ENCODE data around the gene PPDPF. TPM values are rescaled to one million over a fixed set of nuclear protein-coding genes. Genes with fewer than 3 reads are reported as not detected.

The PPDPF gene
- total RNA-seq, 1 experiment from 2014 or later, result 149 TPM

GRCh38 chr20:63490416-63490815, 30.1 kb upstream of the PPDPF start:
- H3K23ac ChIP-seq (ENCODE audit: insufficient read length, low read depth, low read length), result no peak overlapping the region
- H2AFZ ChIP-seq (ENCODE audit: low read length), result no peak overlapping the region
- no CpG with 5 or more reads among the region's 24 CpGs for WGBS (ENCODE audit: extremely low coverage, insufficient read length, low lambda C conversion rate)
- no peak overlapping the region for H2BK12ac ChIP-seq (ENCODE audit: insufficient read length, low read depth, low read length)
- Mint-ChIP-seq H3K27ac (no peak overlapping the region), H3K4me3 (no peak overlapping the region), H3K36me3 (ENCODE audit: insufficient read depth in 1 of 3, low read depth in 3 of 3) (peaks cover 15 to 24% (median 17%) of the 10 kb centered on the region in 3 experiments), H3K9me3 (peaks cover 3 to 15% of the 10 kb centered on the region in 2 experiments; a peak in 4 of 5 replicates), H3K27me3 (ENCODE audit: low read depth) (peaks cover 46% of the 10 kb centered on the region), H3K4me1 (peaks cover 0 to 3% of the 10 kb centered on the region in 2 experiments; a peak in 2 of 4 replicates)
- H3K4ac ChIP-seq (ENCODE audit: low read depth, low read length), result no peak overlapping the region
- H3K79me1 ChIP-seq (ENCODE audit: insufficient read depth, low read depth, low read length, poor library complexity, severe bottlenecking), result no peaks in the 10 kb centered on the region
- H3K9me3 ChIP-seq (ENCODE audit: control insufficient read depth, low read depth, low read length), result no peaks in the 10 kb centered on the region
- no peaks in the 10 kb centered on the region for H3K79me2 ChIP-seq (ENCODE audit: insufficient read depth, low read length)
- H2BK15ac ChIP-seq (ENCODE audit: low read depth, low read length), result no peak overlapping the region
- DNase-seq, result peak; percentile 20
- no peak overlapping the region for H3T11ph ChIP-seq (ENCODE audit: low read length)
- H4K91ac ChIP-seq (ENCODE audit: insufficient read length, low read depth, low read length), result no peak overlapping the region
- TF ChIP-seq CTCF (conservative IDR thresholded peaks at IDR 0.05), result no peak
- H4K8ac ChIP-seq (replicated peaks; ENCODE audit: insufficient read length, low read depth, low read length), result no peak overlapping the region
- no peak overlapping the region for H4K5ac ChIP-seq (ENCODE audit: insufficient read length, low read depth, low read length)
- no peak overlapping the region for H2BK120ac ChIP-seq (ENCODE audit: low read depth, low read length, poor library complexity, severe bottlenecking)
- no peaks in the 10 kb centered on the region for H4K20me1 ChIP-seq (ENCODE audit: control insufficient read depth, insufficient read depth, insufficient read length)
- no peak overlapping the region for H3K9ac ChIP-seq (ENCODE audit: extremely low read depth, insufficient read length, low read length)
- H3K14ac ChIP-seq (ENCODE audit: insufficient read depth, low read length), result no peak overlapping the region
- no peak overlapping the region for H3K4me2 ChIP-seq (ENCODE audit: insufficient read depth, insufficient read length, low read length)
- H3K18ac ChIP-seq (ENCODE audit: insufficient read length, low read depth, low read length), result no peak overlapping the region
- no peaks in the 10 kb centered on the region for H3K23me2 ChIP-seq (ENCODE audit: insufficient read length, low read depth, low read length, poor library complexity, severe bottlenecking)
- H3K4me1 ChIP-seq (ENCODE audit: insufficient read depth, low read length), result no peaks in the 10 kb centered on the region
- no peak overlapping the region for H3K27ac ChIP-seq (ENCODE audit: insufficient read length, low read depth, low read length)
- no peak overlapping the region for H2BK5ac ChIP-seq (ENCODE audit: insufficient read length, low read length)
- H2AK5ac ChIP-seq (ENCODE audit: insufficient read length, low read length), result no peak overlapping the region
- H3K56ac ChIP-seq (ENCODE audit: insufficient read length, low read depth, low read length), result no peak overlapping the region
- no peak overlapping the region for H2BK20ac ChIP-seq (ENCODE audit: low read depth, low read length, poor library complexity, severe bottlenecking)
- no peaks in the 10 kb centered on the region; the same call in 1 of the 2 replicates for H3K27me3 ChIP-seq (ENCODE audit: insufficient read depth, low read length)
